K562 (cell line): ENCODE measurements around the gene GATAD1. TPM values are rescaled to one million over a fixed set of nuclear protein-coding genes. Genes with fewer than 3 reads are reported as not detected.

Source experiments
- CTCF ChIP-seq, 3 experiments: IDR thresholded peaks in 2 of 3; conservative IDR thresholded peaks in 1 of 3; 2 replicates each; pipeline ENCODE4 v1.5.1; 2011 to 2012; ENCODE audit warnings: low read length in 3 of 3, mild to moderate bottlenecking in 3 of 3, control low read depth in 2 of 3, improper control_type of control experiment in 1 of 3, inconsistent platforms in 1 of 3, low read depth in 1 of 3, mixed read lengths in 1 of 3, moderate library complexity in 1 of 3; ENCODE audit not compliant: insufficient read depth in 2 of 3
- FOXM1 ChIP-seq, 2 experiments: fragments of 450-650 bp in 1 of 2; sonication (generic) in 1 of 2; formaldehyde crosslinking in 1 of 2; IDR thresholded peaks; 2 replicates each; pipeline versions ENCODE4 v1.6.1 to v1.9.0; 2017 to 2022; ENCODE audit warnings: low read depth in 2 of 2, mild to moderate bottlenecking in 2 of 2, missing genetic modification reagents in 1 of 2, moderate library complexity in 1 of 2
- MNT ChIP-seq, 2 experiments: fragments of 450-650 bp; conservative IDR thresholded peaks; 2 replicates each; pipeline ENCODE4 v1.6.1; 2017; ENCODE audit warnings: mild to moderate bottlenecking in 2 of 2, moderate library complexity in 2 of 2
- MTA1 ChIP-seq: fragments of 450-650 bp; IDR thresholded peaks from 2 replicates; pipeline ENCODE4 v1.6.1; 2017; ENCODE audit warnings: borderline replicate concordance
- ZBTB40 ChIP-seq, 2 experiments: fragments of 450-650 bp in 1 of 2; sonication (generic) in 1 of 2; formaldehyde crosslinking in 1 of 2; IDR thresholded peaks; 2 replicates each; pipeline versions ENCODE4 v1.7.1 to v1.9.0; 2016 to 2022; ENCODE audit warnings: inconsistent platforms in 1 of 2, mild to moderate bottlenecking in 1 of 2, missing genetic modification reagents in 1 of 2
- ZNF282 ChIP-seq: sonication (generic); formaldehyde crosslinking; IDR thresholded peaks from 2 replicates; pipeline ENCODE4 v1.8.1; 2023; ENCODE audit warnings: missing genetic modification reagents
- polyA plus RNA-seq, 8 experiments: library from polyadenylated mRNA; depleted of rRNA in 4 of 8; stranded (reverse) in 5 of 8; unstranded in 3 of 8; fragments of >200 nt; fragmentation: Nextera tagmentation in 2 of 8; fragmentation: Illumina TruSeq in 1 of 8; extraction: Ambion mirVana in 2 of 8; extraction: Trizol in 1 of 8; gene quantifications; 2 replicates each; pipeline versions ENCODE4 v1.2.1 to v1.2.3, GENCODE V29; 2011 to 2014; ENCODE audit warnings: inconsistent platforms in 1 of 8, missing spikeins in 1 of 8
- total RNA-seq, 7 experiments: library from RNA; depleted of rRNA in 6 of 7; stranded (reverse); fragments of >200 nt in 6 of 7; fragmentation: Illumina TruSeq in 2 of 7; extraction: Trizol in 2 of 7; gene quantifications; 2 replicates each; pipeline versions ENCODE4 v1.2.1 to v1.2.3, GENCODE V29; 2011 to 2021; ENCODE audit warnings: low replicate concordance in 1 of 7
- TF ChIP-seq, protein P1 (sequence below): fragments of 200-800 bp; sonication (Bioruptor generic); IDR thresholded peaks from 2 replicates; pipeline ENCODE4 v1.6.1; 2017; ENCODE audit warnings: missing genetic modification characterization, missing compliant biosample characterization

Gene GATAD1
- total and polyA plus RNA-seq, 9 of the 15 experiments (the other 6 are each of a cell fraction or from before 2014, with no cell fraction given): 9.3 to 67.7 (median 34.3) TPM

DNA sequence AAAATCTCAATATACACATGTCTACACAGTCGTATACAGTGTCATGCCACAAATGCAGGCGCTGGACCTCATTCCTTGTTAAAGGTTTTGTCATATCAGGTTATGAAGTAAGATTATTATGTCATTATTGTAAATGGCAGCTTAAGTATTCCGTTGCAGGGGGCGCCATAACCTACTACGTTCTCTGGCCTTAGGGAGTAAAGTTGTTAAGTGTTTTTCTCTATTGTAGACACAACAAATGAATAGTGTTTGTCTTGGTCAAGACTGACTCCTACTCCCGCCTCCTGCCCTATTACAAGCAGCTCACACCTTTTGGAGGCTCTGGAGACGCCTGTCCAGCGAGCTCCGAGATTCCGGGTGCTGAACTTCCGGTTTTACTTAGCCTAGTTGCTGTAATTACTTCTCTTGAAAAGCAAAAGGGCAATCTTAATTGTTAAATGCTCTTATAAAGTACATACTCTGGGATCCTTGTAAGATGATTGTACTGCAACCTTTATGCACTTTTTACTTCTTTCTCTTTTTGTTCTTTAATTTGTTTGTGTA, 994 bp downstream of the GATAD1 start (continued):
- TF ChIP-seq MNT (conservative IDR thresholded peaks at IDR 0.05) (peak in 1 of 2 experiments; percentile 34; a peak in 3 of 4 replicates), ZNF282 (no peak), MTA1 (0 out of 2 replicates have a peak, but pooled peaks have one; percentile 44), ZBTB40 (IDR thresholded peaks at IDR 0.05) (peak; percentile 79), ZBTB40 (CRISPR knock-in tag; IDR thresholded peaks at IDR 0.05) (no peak), CTCF (IDR thresholded peaks at IDR 0.05 in 2 of 3, conservative IDR thresholded peaks at IDR 0.05 in 1 of 3; ENCODE audit: insufficient read depth in 2 of 3, low read depth in 1 of 3, low read length in 3 of 3) (peak; percentile 28 to 70 (median 67); a peak in 5 of 6 replicates), FOXM1 (IDR thresholded peaks at IDR 0.05; ENCODE audit: low read depth) (no peak), FOXM1 (CRISPR knock-in tag; IDR thresholded peaks at IDR 0.05; ENCODE audit: low read depth) (no peak)
- TF ChIP-seq, protein P1, sequence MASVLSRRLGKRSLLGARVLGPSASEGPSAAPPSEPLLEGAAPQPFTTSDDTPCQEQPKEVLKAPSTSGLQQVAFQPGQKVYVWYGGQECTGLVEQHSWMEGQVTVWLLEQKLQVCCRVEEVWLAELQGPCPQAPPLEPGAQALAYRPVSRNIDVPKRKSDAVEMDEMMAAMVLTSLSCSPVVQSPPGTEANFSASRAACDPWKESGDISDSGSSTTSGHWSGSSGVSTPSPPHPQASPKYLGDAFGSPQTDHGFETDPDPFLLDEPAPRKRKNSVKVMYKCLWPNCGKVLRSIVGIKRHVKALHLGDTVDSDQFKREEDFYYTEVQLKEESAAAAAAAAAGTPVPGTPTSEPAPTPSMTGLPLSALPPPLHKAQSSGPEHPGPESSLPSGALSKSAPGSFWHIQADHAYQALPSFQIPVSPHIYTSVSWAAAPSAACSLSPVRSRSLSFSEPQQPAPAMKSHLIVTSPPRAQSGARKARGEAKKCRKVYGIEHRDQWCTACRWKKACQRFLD (CRISPR knock-in tag): peak; percentile 15; the same call in 1 of the 2 replicates
